NCI-H2081 (cell line): Measurements from ENCODE around the gene SIRPD.
"Not testable (repeated sequence)": the region's sequence is repeated elsewhere in the genome, so short reads cannot be mapped to it uniquely, and the experiment has no call there.

Source experiments
- DNase-seq, 2 experiments: peaks; one replicate each; lab custom pipeline; 2025; lab: John Stamatoyannopoulos, UW

SIRPD gene

GRCh38 chr20:1557605-1558004 lies at the start of gene SIRPD:
TSS of gene SIRPD (minus strand) at chr20:1557705. CDS start at chr20:1557653, 52 bp downstream.
- DNase-seq = no peak

GRCh38 chr20:1600736-1601135 lies 43.2 kb upstream of the SIRPD start:
- no peak for DNase-seq

GRCh38 chr20:1595333-1595732 lies 37.8 kb upstream of the SIRPD start:
- DNase-seq = no peak

- no peak for DNase-seq
Observed at GRCh38 chr20:1588533-1589460, 31.3 kb upstream of the SIRPD start.

GRCh38 chr20:1587781-1588532 lies 30.5 kb upstream of the SIRPD start:
- DNase-seq = no peak

- no peak for DNase-seq
Observed at GRCh38 chr20:1579488-1579887, 22.0 kb upstream of the SIRPD start.

GRCh38 chr20:1577906-1578305 lies 20.4 kb upstream of the SIRPD start:
- no peak for DNase-seq

GRCh38 chr20:1577313-1577712 lies 19.8 kb upstream of the SIRPD start:
- DNase-seq = not testable (repeated sequence)

GRCh38 chr20:1576641-1577040 lies 19.1 kb upstream of the SIRPD start:
- DNase-seq = no peak

- not testable (repeated sequence) for DNase-seq
Observed at GRCh38 chr20:1576003-1576402, 18.5 kb upstream of the SIRPD start.

- not testable (repeated sequence) for DNase-seq
Observed at GRCh38 chr20:1571583-1571982, 14.1 kb upstream of the SIRPD start.

GRCh38 chr20:1569415-1569881 lies 11.9 kb upstream of the SIRPD start:
- no peak for DNase-seq

GRCh38 chr20:1568163-1568490 lies 10.6 kb upstream of the SIRPD start:
- no peak for DNase-seq

- DNase-seq = no peak
Observed at GRCh38 chr20:1567392-1568162, 10.1 kb upstream of the SIRPD start.

GRCh38 chr20:1566701-1567100 lies 9.2 kb upstream of the SIRPD start:
- DNase-seq = no peak

GRCh38 chr20:1565461-1565860 lies 8.0 kb upstream of the SIRPD start:
- no peak for DNase-seq

GRCh38 chr20:1563598-1563997 lies 6.1 kb upstream of the SIRPD start:
- no peak for DNase-seq

- DNase-seq = no peak
Observed at GRCh38 chr20:1562622-1563021, 5.1 kb upstream of the SIRPD start.

- no peak for DNase-seq
Observed at GRCh38 chr20:1561350-1561749, 3.8 kb upstream of the SIRPD start.

GRCh38 chr20:1555952-1556351 lies 1.6 kb downstream of the SIRPD start:
- no peak for DNase-seq

- no peak for DNase-seq
Observed at GRCh38 chr20:1539816-1540419, 17.6 kb downstream of the SIRPD start.

- no peak for DNase-seq
Observed at GRCh38 chr20:1538655-1539054, 18.9 kb downstream of the SIRPD start.
